Loucy (cell line): ENCODE data around the gene CYP2J2.

Experiments
- H2AFZ ChIP-seq: fragments of 200-600 bp; sonication (generic); 2 replicates; pipeline ENCODE4 v1.6.0; 2016; ENCODE audit warnings: antibody characterized with exemption, mild to moderate bottlenecking, low read length, moderate library complexity
- H3F3A ChIP-seq: fragments of 200-600 bp; 2 replicates; pipeline ENCODE4 v1.6.0; 2016; ENCODE audit warnings: antibody characterized with exemption, low read depth, mild to moderate bottlenecking
- H3K27me3 ChIP-seq: fragments of 200-600 bp; sonication (generic); 2 replicates; pipeline ENCODE4 v1.6.1; 2014; ENCODE audit warnings: low read length, mild to moderate bottlenecking; ENCODE audit not compliant: insufficient read depth, poor library complexity, severe bottlenecking
- H3K36me3 ChIP-seq: fragments of 200-600 bp; sonication (generic); 2 replicates; pipeline ENCODE4 v1.6.1; 2016; ENCODE audit warnings: low read length; ENCODE audit not compliant: insufficient read depth
- H3K4me1 ChIP-seq: fragments of 200-600 bp; sonication (generic); 2 replicates; pipeline ENCODE4 v1.5.1; 2014; ENCODE audit warnings: low read length, mild to moderate bottlenecking; ENCODE audit not compliant: insufficient read depth, poor library complexity, severe bottlenecking
- H3K4me2 ChIP-seq: fragments of 200-600 bp; sonication (generic); 2 replicates; pipeline ENCODE4 v1.6.0; 2014; ENCODE audit warnings: antibody characterized with exemption, low read length, low read depth, mild to moderate bottlenecking; ENCODE audit not compliant: poor library complexity, severe bottlenecking
- H3K4me3 ChIP-seq: fragments of 200-600 bp; sonication (generic); 2 replicates; pipeline ENCODE4 v1.5.1; 2014; ENCODE audit warnings: low read length, mild to moderate bottlenecking, mixed read lengths; ENCODE audit not compliant: poor library complexity, severe bottlenecking
- H3K79me2 ChIP-seq: fragments of 200-600 bp; sonication (generic); 2 replicates; pipeline ENCODE4 v1.6.1; 2014; ENCODE audit warnings: low read length; ENCODE audit not compliant: insufficient read depth
- H3K9ac ChIP-seq: fragments of 200-600 bp; sonication (generic); 2 replicates; pipeline ENCODE4 v1.6.0; 2014; ENCODE audit warnings: mild to moderate bottlenecking, low read depth, low read length, moderate library complexity; ENCODE audit not compliant: poor library complexity, severe bottlenecking
- H3K9me2 ChIP-seq: fragments of 200-600 bp; sonication (generic); replicated peaks from 2 replicates; pipeline ENCODE4 v1.6.1; 2016; ENCODE audit warnings: low read depth, low read length, mixed read lengths
- H3K9me3 ChIP-seq: fragments of 200-600 bp; sonication (generic); 2 replicates; pipeline ENCODE4 v1.6.1; 2014; ENCODE audit warnings: mild to moderate bottlenecking, antibody characterized with exemption, low read length, low read depth; ENCODE audit not compliant: insufficient read depth
- H4K20me1 ChIP-seq: fragments of 200-600 bp; sonication (generic); 2 replicates; pipeline ENCODE4 v1.6.0; 2014; ENCODE audit warnings: antibody characterized with exemption, low read length, mild to moderate bottlenecking; ENCODE audit not compliant: insufficient read depth, poor library complexity, severe bottlenecking
- CTCF ChIP-seq: fragments of 200-600 bp; sonication (generic); conservative IDR thresholded peaks from 2 replicates; pipeline ENCODE4 v1.5.1; 2014; ENCODE audit warnings: mild to moderate bottlenecking, antibody characterized with exemption, low read length
- EZH2phosphoT487 ChIP-seq: fragments of 200-600 bp; IDR thresholded peaks from 2 replicates; pipeline ENCODE4 v1.6.1; 2018; ENCODE audit warnings: antibody characterized with exemption, mild to moderate bottlenecking, moderate library complexity, borderline replicate concordance

Gene CYP2J2

GRCh38 chr1:59967141-59967697 is 40.6 kb upstream of the CYP2J2 start:
- Histone ChIP-seq H3K9me3 (no peaks in the 10 kb centered on the region), H3K36me3 (no peaks in the 10 kb centered on the region), H3K9ac (peak overlapping the region; percentile 32), H3K4me3 (peak overlapping the region; percentile 18), H3K9me2 (no peaks in the 10 kb centered on the region), H3K27me3 (no peaks in the 10 kb centered on the region), H4K20me1 (no peaks in the 10 kb centered on the region), H3K79me2 (no peaks in the 10 kb centered on the region), H2AFZ (peak overlapping the region; percentile 75), H3K4me2 (peak overlapping the region; percentile 51), H3F3A (peaks cover 10% of the 10 kb centered on the region), H3K4me1 (peaks cover 31% of the 10 kb centered on the region)
- TF ChIP-seq CTCF: no peak
- TF ChIP-seq EZH2phosphoT487: no peak

GRCh38 chr1:59952065-59952464 is 25.5 kb upstream of the CYP2J2 start:
- Histone ChIP-seq H2AFZ (no peak overlapping the region), H3F3A (no peaks in the 10 kb centered on the region), H3K9ac (no peak overlapping the region), H3K36me3 (no peaks in the 10 kb centered on the region), H3K4me3 (no peak overlapping the region), H3K79me2 (no peaks in the 10 kb centered on the region), H3K4me1 (peaks cover 2% of the 10 kb centered on the region), H3K27me3 (no peaks in the 10 kb centered on the region), H4K20me1 (no peaks in the 10 kb centered on the region), H3K9me2 (no peaks in the 10 kb centered on the region), H3K4me2 (no peak overlapping the region), H3K9me3 (no peaks in the 10 kb centered on the region)
- TF ChIP-seq EZH2phosphoT487: no peak
- no peak for TF ChIP-seq CTCF

GRCh38 chr1:59949648-59950047 is 23.1 kb upstream of the CYP2J2 start:
- Histone ChIP-seq H4K20me1 (no peaks in the 10 kb centered on the region), H3K36me3 (no peaks in the 10 kb centered on the region), H3K9ac (no peak overlapping the region), H3K9me3 (no peaks in the 10 kb centered on the region), H3F3A (no peaks in the 10 kb centered on the region), H3K9me2 (no peaks in the 10 kb centered on the region), H3K4me2 (no peak overlapping the region), H2AFZ (no peak overlapping the region), H3K4me1 (peaks cover 3% of the 10 kb centered on the region), H3K79me2 (no peaks in the 10 kb centered on the region), H3K4me3 (no peak overlapping the region), H3K27me3 (no peaks in the 10 kb centered on the region)
- TF ChIP-seq EZH2phosphoT487 (no peak), CTCF (no peak)
